ENCODE data around the gene CENPN. TPM values are rescaled to one million over a fixed set of nuclear protein-coding genes. Genes with fewer than 3 reads are reported as not detected.

The CENPN gene, protein sequence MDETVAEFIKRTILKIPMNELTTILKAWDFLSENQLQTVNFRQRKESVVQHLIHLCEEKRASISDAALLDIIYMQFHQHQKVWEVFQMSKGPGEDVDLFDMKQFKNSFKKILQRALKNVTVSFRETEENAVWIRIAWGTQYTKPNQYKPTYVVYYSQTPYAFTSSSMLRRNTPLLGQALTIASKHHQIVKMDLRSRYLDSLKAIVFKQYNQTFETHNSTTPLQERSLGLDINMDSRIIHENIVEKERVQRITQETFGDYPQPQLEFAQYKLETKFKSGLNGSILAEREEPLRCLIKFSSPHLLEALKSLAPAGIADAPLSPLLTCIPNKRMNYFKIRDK
- polyA plus RNA-seq (2011; rRNA removed) (89.5 and 101 TPM in 2 replicates), polyA plus RNA-seq (2017; fragmentation: RNase III; extraction: RNeasy Plus Mini Kit Qiagen cat#74134 plus additional on column Dnase treatment) (68.4 to 84.3 TPM (median 82.6 TPM) in 3 replicates), polyA minus RNA-seq (2011; rRNA and poly(A)+ RNA removed) (55.3 and 77.3 TPM in 2 replicates)
- 54.4 and 65.0 TPM in 2 replicates for polyA plus RNA-seq (2012; cell fraction: cytosol; rRNA removed)
- 12.5 and 17.8 TPM in 2 replicates for polyA plus RNA-seq (2012; cell fraction: nucleus; rRNA removed)

DNA sequence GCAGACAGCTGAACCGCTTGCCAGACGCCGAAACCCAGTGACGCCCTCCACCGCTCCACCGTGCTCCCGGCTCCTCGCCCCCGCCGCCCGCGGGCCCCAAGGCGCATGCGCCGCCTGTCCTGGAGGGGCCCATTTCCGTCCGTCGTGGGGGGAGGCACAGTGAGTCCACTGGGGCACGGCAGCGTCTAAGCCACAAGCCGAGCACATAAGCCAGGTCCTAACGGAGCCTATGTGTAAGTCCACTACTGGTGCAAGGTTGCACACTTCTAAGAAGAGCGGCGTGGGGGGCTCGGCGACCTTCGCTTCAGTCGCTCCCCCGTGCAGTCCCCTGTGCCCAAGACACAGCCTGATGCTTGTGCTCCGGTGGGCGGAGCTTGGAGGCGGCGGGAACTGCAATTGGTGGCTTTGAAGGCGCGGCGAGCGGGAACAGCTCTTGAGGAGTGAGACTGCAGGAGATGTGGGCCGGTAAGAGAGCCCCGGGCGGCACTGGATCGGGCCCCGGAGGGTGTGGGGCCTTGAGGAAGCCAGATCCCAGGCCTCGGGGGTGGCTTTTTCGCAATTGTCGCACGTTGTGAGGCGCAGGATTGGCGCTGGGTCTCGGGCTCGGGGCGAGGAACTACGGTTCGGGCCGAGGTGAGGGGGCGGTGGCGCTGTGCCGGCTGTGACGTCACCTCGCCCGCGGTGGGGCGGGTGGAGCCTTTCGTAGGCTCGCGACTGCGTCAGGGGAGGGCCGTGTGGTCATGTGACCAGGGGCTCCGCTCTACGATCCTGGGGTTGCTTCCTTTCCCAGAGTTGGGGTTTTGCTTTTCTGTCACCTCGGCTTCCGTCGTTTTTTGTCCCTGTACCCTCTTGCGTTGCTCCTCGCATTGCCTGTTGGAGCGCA lies at the start of gene CENPN, which contains the start of gene CMC2:
TSS of gene CENPN (plus strand) at position 402 of the 883 bp plus-strand sequence. CDS start 4,726 bp downstream, outside the sequence.
TSS of gene CMC2 (minus strand) at position 73 of the 883 bp plus-strand sequence. CDS start 9,491 bp downstream, outside the sequence.
- ChIA-PET POLR2A (interaction anchor here (0.5 to 1.0 kb wide), 5 partner anchors 10 to 1407 kb away, joined by 3 to 8 read pairs (median 5); partner anchors contain the start of genes C16orf46 and MAF), CTCF (interaction anchor here (0.6 to 1.4 kb wide), 4 partner anchors 18 to 233 kb away, joined by 3 to 8 read pairs (median 3); partner anchors contain the start of gene ATMIN)
- Histone ChIP-seq H3K27ac (peak within 1 kb of the TSS; percentile 94 to 95), H3K4me3 (peak within 1 kb of the TSS; percentile 96), H3K9me3 (no peaks in the 10 kb centered on the region), H3K4me2 (peak within 1 kb of the TSS; percentile 96), H3K4me1 (peaks cover 19% of the 10 kb centered on the region)
- DNase-seq (ENCODE audit: low read depth in 1 of 2, low spot score in 1 of 2) (peak; percentile 93 to 99), FAIRE-seq (no peak), ATAC-seq (peak; percentile 91 to 95)
- TF ChIP-seq, protein P1, sequence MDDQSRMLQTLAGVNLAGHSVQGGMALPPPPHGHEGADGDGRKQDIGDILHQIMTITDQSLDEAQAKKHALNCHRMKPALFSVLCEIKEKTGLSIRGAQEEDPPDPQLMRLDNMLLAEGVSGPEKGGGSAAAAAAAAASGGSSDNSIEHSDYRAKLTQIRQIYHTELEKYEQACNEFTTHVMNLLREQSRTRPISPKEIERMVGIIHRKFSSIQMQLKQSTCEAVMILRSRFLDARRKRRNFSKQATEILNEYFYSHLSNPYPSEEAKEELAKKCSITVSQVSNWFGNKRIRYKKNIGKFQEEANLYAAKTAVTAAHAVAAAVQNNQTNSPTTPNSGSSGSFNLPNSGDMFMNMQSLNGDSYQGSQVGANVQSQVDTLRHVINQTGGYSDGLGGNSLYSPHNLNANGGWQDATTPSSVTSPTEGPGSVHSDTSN (IDR thresholded peaks at IDR 0.05) = peak; percentile 44; the same call in 1 of the 2 replicates
- TF ChIP-seq ZSCAN20 (CRISPR knock-in tag; IDR thresholded peaks at IDR 0.05) = no peak
- TF ChIP-seq TFCP2L1 (CRISPR knock-in tag; IDR thresholded peaks at IDR 0.05) = 0 out of 2 replicates have a peak, but pooled peaks have one; percentile 40
- no peak for TF ChIP-seq NPAS2 (CRISPR knock-in tag; IDR thresholded peaks at IDR 0.05; ENCODE audit: borderline replicate concordance)
- TF ChIP-seq FOSL2 (IDR thresholded peaks at IDR 0.05) = no peak
- peak; percentile 55 for TF ChIP-seq FOSL2 (CRISPR knock-in tag; IDR thresholded peaks at IDR 0.05)
- no peak for TF ChIP-seq HOXB5 (CRISPR knock-in tag; IDR thresholded peaks at IDR 0.05)
- no peak for TF ChIP-seq JUNB (IDR thresholded peaks at IDR 0.05)
- TF ChIP-seq PHF8 (IDR thresholded peaks at IDR 0.05; ENCODE audit: borderline replicate concordance, low read depth) = peak; percentile 8; the same call in 1 of the 2 replicates
- no peak for TF ChIP-seq HOXA7 (CRISPR knock-in tag; IDR thresholded peaks at IDR 0.05)
- 0 out of 2 replicates have a peak, but pooled peaks have one; percentile 6 for TF ChIP-seq TP53 (CRISPR knock-in tag; IDR thresholded peaks at IDR 0.05)
- TF ChIP-seq CEBPB (IDR thresholded peaks at IDR 0.05) = no peak
- TF ChIP-seq ZNF302 (CRISPR knock-in tag; IDR thresholded peaks at IDR 0.05) = no peak
- no peak for TF ChIP-seq CHD4 (IDR thresholded peaks at IDR 0.05; ENCODE audit: borderline replicate concordance)
- no peak for TF ChIP-seq NR3C1 (IDR thresholded peaks at IDR 0.05)
- peak; percentile 63 for TF ChIP-seq POLR2A (IDR thresholded peaks at IDR 0.05; ENCODE audit: low read length)
- no peak for TF ChIP-seq HEYL (CRISPR knock-in tag; IDR thresholded peaks at IDR 0.05)
- no peak for TF ChIP-seq EHMT2 (IDR thresholded peaks at IDR 0.05; ENCODE audit: low read depth)
- TF ChIP-seq, protein P2, sequence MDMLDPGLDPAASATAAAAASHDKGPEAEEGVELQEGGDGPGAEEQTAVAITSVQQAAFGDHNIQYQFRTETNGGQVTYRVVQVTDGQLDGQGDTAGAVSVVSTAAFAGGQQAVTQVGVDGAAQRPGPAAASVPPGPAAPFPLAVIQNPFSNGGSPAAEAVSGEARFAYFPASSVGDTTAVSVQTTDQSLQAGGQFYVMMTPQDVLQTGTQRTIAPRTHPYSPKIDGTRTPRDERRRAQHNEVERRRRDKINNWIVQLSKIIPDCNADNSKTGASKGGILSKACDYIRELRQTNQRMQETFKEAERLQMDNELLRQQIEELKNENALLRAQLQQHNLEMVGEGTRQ (IDR thresholded peaks at IDR 0.05) = peak; percentile 94
- peak; percentile 87 for TF ChIP-seq BHLHE40 (IDR thresholded peaks at IDR 0.05; ENCODE audit: low read depth, low read length)
- TF ChIP-seq, protein P3, sequence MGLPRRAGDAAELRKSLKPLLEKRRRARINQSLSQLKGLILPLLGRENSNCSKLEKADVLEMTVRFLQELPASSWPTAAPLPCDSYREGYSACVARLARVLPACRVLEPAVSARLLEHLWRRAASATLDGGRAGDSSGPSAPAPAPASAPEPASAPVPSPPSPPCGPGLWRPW (IDR thresholded peaks at IDR 0.05) = no peak
- TF ChIP-seq CBX8 (IDR thresholded peaks at IDR 0.05) = no peak
- no peak for TF ChIP-seq CBX2 (IDR thresholded peaks at IDR 0.05; ENCODE audit: borderline replicate concordance, low read depth)
- no peak; the same call in 1 of the 2 replicates for TF ChIP-seq RFX5 (IDR thresholded peaks at IDR 0.05)
- TF ChIP-seq HOXB13 (CRISPR knock-in tag; IDR thresholded peaks at IDR 0.05; ENCODE audit: low read depth) = no peak
- TF ChIP-seq, protein P4, sequence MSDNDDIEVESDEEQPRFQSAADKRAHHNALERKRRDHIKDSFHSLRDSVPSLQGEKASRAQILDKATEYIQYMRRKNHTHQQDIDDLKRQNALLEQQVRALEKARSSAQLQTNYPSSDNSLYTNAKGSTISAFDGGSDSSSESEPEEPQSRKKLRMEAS (IDR thresholded peaks at IDR 0.05) = peak; percentile 79
- TF ChIP-seq MAZ (IDR thresholded peaks at IDR 0.05; ENCODE audit: borderline replicate concordance, low read depth, low read length) = peak; percentile 1; the same call in 1 of the 2 replicates
- TF ChIP-seq SMC3 (IDR thresholded peaks at IDR 0.05) = no peak
- TF ChIP-seq, protein P5, sequence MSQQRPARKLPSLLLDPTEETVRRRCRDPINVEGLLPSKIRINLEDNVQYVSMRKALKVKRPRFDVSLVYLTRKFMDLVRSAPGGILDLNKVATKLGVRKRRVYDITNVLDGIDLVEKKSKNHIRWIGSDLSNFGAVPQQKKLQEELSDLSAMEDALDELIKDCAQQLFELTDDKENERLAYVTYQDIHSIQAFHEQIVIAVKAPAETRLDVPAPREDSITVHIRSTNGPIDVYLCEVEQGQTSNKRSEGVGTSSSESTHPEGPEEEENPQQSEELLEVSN (IDR thresholded peaks at IDR 0.05; ENCODE audit: borderline replicate concordance, low read depth) = peak; percentile 93
- peak; percentile 93 for TF ChIP-seq GATA3 (IDR thresholded peaks at IDR 0.05; ENCODE audit: borderline replicate concordance)
- TF ChIP-seq CHD2 (IDR thresholded peaks at IDR 0.05; ENCODE audit: low read length, partially characterized antibody) = no peak
- TF ChIP-seq MYC (IDR thresholded peaks at IDR 0.05; ENCODE audit: borderline replicate concordance, low read length) = peak; percentile 46; the same call in 1 of the 2 replicates
- TF ChIP-seq JUN (IDR thresholded peaks at IDR 0.05) = peak; percentile 17 to 72; a peak in 3 of 5 replicates
- TF ChIP-seq, protein P6, sequence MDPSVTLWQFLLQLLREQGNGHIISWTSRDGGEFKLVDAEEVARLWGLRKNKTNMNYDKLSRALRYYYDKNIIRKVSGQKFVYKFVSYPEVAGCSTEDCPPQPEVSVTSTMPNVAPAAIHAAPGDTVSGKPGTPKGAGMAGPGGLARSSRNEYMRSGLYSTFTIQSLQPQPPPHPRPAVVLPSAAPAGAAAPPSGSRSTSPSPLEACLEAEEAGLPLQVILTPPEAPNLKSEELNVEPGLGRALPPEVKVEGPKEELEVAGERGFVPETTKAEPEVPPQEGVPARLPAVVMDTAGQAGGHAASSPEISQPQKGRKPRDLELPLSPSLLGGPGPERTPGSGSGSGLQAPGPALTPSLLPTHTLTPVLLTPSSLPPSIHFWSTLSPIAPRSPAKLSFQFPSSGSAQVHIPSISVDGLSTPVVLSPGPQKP (IDR thresholded peaks at IDR 0.05; ENCODE audit: low read depth, low read length) = no peak
- under 1% methylated on average over 27 of the region's 75 CpGs for WGBS (ENCODE audit: missing lambda C conversion rate)

Data from A549 (cell line).